ENCODE results near the gene GINS3.
"Not testable (repeated sequence)": the region's sequence is repeated elsewhere in the genome, so short reads cannot be mapped to it uniquely, and the experiment has no call there.

GRCh38 chr16:58412615-58412970, 20.3 kb downstream of the GINS3 start:
- not testable (repeated sequence) for TF ChIP-seq CTCF (IDR thresholded peaks at IDR 0.05 in 8 of 11, conservative IDR thresholded peaks at IDR 0.05 in 3 of 11); POLR2AphosphoS5 (IDR thresholded peaks at IDR 0.05); POLR2A (IDR thresholded peaks at IDR 0.05)

Measured in spleen (tissue), 7 donors.